GM12878 (cell line): ENCODE results near the gene ZFP62. TPM values are rescaled to one million over a fixed set of nuclear protein-coding genes. Genes with fewer than 3 reads are reported as not detected.

Source experiments
- ATAC-seq: fragments of 200-7000 bp; cut with Tn5 transposase; 3 replicates; pipeline ENCODE4 v1.9.1; 2020; ENCODE audit warnings: mild to moderate bottlenecking, moderate library complexity
- BruUV-seq: library from RNA; stranded (reverse); fragments of 400-500 nt; replicated peaks from 2 replicates; lab custom pipeline; 2021; lab: Mats Ljungman, UMichigan
- CTCF ChIA-PET: fragments of 300-600 bp; sonication (Branson Sonifier 250); formaldehyde crosslinking; extraction: SDS; loops from one replicate; lab custom pipeline; 2021; ENCODE audit warnings: inconsistent platforms; lab: Yijun Ruan, JAX
- POLR2A ChIA-PET: fragments of 350-600 bp; formaldehyde crosslinking; extraction: SDS; loops from one replicate; lab custom pipeline; 2021; ENCODE audit warnings: inconsistent platforms; lab: Charles Lee
- RAD21 ChIA-PET: fragments of 300-600 bp; sonication (Branson Sonifier 250); formaldehyde crosslinking; loops from one replicate; lab custom pipeline; 2023; ENCODE audit warnings: antibody characterized with exemption; ENCODE audit not compliant: unreplicated experiment; lab: Charles Lee
- SMC1A ChIA-PET: fragments of 300-600 bp; sonication (Branson Sonifier 250); formaldehyde crosslinking; loops from one replicate; lab custom pipeline; 2023; ENCODE audit not compliant: unreplicated experiment, uncharacterized antibody; lab: Charles Lee
- DNase-seq: peaks from one replicate; pipeline ENCODE4 v3.0.0-alpha.2; 2011; ENCODE audit warnings: low read depth, low spot score
- FAIRE-seq: peaks from 3 replicates; lab custom pipeline; 2011; peaks lifted over from hg19 to GRCh38; lab: Jason Lieb, UNC
- H2AFZ ChIP-seq: 2 replicates; pipeline ENCODE4 v1.6.0; 2011; ENCODE audit warnings: low read depth, low read length, control low read depth; ENCODE audit not compliant: control insufficient read depth
- H3K27ac ChIP-seq: 2 replicates; pipeline ENCODE4 v1.5.1; 2011; ENCODE audit warnings: control low read depth; ENCODE audit not compliant: control insufficient read depth, insufficient read depth
- H3K27me3 ChIP-seq, 2 experiments: replicated peaks in 1 of 2; 2 replicates each; pipeline versions ENCODE4 v1.6.0 to v1.6.1; 2011; ENCODE audit warnings: low read length in 1 of 2; ENCODE audit not compliant: control insufficient read depth in 2 of 2, insufficient read depth in 2 of 2
- H3K36me3 ChIP-seq, 2 experiments: 2 replicates each; pipeline ENCODE4 v1.5.1; 2011; ENCODE audit warnings: low read length in 1 of 2; ENCODE audit not compliant: control insufficient read depth in 2 of 2, insufficient read depth in 2 of 2
- H3K4me1 ChIP-seq: 2 replicates; pipeline ENCODE4 v1.6.1; 2011; ENCODE audit warnings: mild to moderate bottlenecking, low read length, moderate library complexity, mixed read lengths; ENCODE audit not compliant: control insufficient read depth, insufficient read depth
- H3K4me2 ChIP-seq: 2 replicates; pipeline ENCODE4 v1.6.0; 2011; ENCODE audit warnings: control low read depth; ENCODE audit not compliant: control insufficient read depth, insufficient read depth
- H3K4me3 ChIP-seq: fragments of 200-600 bp; sonication (generic); 2 replicates; pipeline ENCODE4 v1.5.1; 2016
- H3K79me2 ChIP-seq: 2 replicates; pipeline ENCODE4 v1.6.0; 2011; ENCODE audit warnings: low read length; ENCODE audit not compliant: control insufficient read depth, insufficient read depth
- H3K9ac ChIP-seq: 2 replicates; pipeline ENCODE4 v1.8.0; 2011; ENCODE audit warnings: low read length, control low read depth, mixed read lengths; ENCODE audit not compliant: control insufficient read depth, insufficient read depth
- H3K9me3 ChIP-seq: replicated peaks from 3 replicates; pipeline ENCODE4 v1.5.1; 2011; ENCODE audit warnings: mild to moderate bottlenecking, low read length; ENCODE audit not compliant: control insufficient read depth, insufficient read depth
- H4K20me1 ChIP-seq: 2 replicates; pipeline ENCODE4 v1.6.0; 2011; ENCODE audit not compliant: control insufficient read depth, insufficient read depth
- CBX5 ChIP-seq: sonication (generic); IDR thresholded peaks from 2 replicates; pipeline ENCODE4 v1.6.1; 2016; ENCODE audit warnings: low read depth, moderate library complexity, mild to moderate bottlenecking, inconsistent platforms
- DPF2 ChIP-seq: fragments of 450-650 bp; IDR thresholded peaks from 2 replicates; pipeline ENCODE4 v1.6.1; 2017; ENCODE audit warnings: mild to moderate bottlenecking
- ETV6 ChIP-seq, 2 experiments: fragments of 450-650 bp in 1 of 2; IDR thresholded peaks in 1 of 2; conservative IDR thresholded peaks in 1 of 2; 2 replicates each; pipeline ENCODE4 v1.6.1; 2014; ENCODE audit warnings: antibody characterized with exemption in 1 of 2, borderline replicate concordance in 1 of 2, low read depth in 1 of 2, mild to moderate bottlenecking in 1 of 2, moderate library complexity in 1 of 2
- PML ChIP-seq: IDR thresholded peaks from 2 replicates; pipeline ENCODE4 v1.6.1; 2012; ENCODE audit warnings: low read length, inconsistent platforms
- POU2F2 ChIP-seq: IDR thresholded peaks from 3 replicates; pipeline ENCODE4 v1.6.1; 2011; ENCODE audit warnings: low read depth, mild to moderate bottlenecking, low read length, borderline replicate concordance
- WGBS: methylation state at CpG from one replicate; pipeline ENCODE4 v1.1.6; 2016; ENCODE audit warnings: low lambda C conversion rate; ENCODE audit not compliant: insufficient replicate concordance, insufficient coverage; ENCODE audit errors: missing lambda C conversion rate; 5-methylcytosine and 5-hydroxymethylcytosine counted together
- in situ Hi-C: fragments of 300-500 bp; cut with MboI; formaldehyde crosslinking; loops from 9 replicates; pipeline ENCODE4 v1.14.3; 2018; ENCODE audit warnings: mixed read lengths
- intact Hi-C: fragments of 100-400 bp; cut with micrococcal nuclease; formaldehyde crosslinking; loops from one replicate; pipeline ENCODE4 v1.14.2; 2022; ENCODE audit not compliant: unreplicated experiment
- polyA plus RNA-seq, 11 experiments: library from polyadenylated mRNA; depleted of rRNA in 4 of 11; unstranded in 6 of 11; stranded (reverse) in 5 of 11; fragments of >200 nt; fragmentation: Nextera tagmentation in 4 of 11; fragmentation: Illumina TruSeq in 1 of 11; extraction: Ambion mirVana in 4 of 11; extraction: Trizol in 1 of 11; gene quantifications; 1 replicate in 1 of 11; 2 replicates in 10 of 11; pipeline versions ENCODE4 v1.2.1 to v1.2.3, GENCODE V29; 2011 to 2016; ENCODE audit warnings: inconsistent platforms in 2 of 11, missing spikeins in 2 of 11, low read depth in 1 of 11
- small RNA-seq: library from RNA; depleted of rRNA; stranded (forward); fragments of <200 nt; gene quantifications from one replicate; pipeline ENCODE3, GENCODE V24; 2014
- total RNA-seq, 4 experiments: library from RNA; depleted of rRNA in 3 of 4; stranded (reverse); fragments of >200 nt in 3 of 4; fragmentation: Illumina TruSeq in 1 of 4; extraction: Trizol in 1 of 4; gene quantifications; 2 replicates each; pipeline versions ENCODE4 v1.2.1 to v1.2.3, GENCODE V29; 2013 to 2021

Gene ZFP62
- total and polyA plus RNA-seq, 10 of the 15 experiments (the other 5 are each of a cell fraction or from before 2014, with no cell fraction given) = 9.2 to 39.7 (median 21.1) TPM

DNA sequence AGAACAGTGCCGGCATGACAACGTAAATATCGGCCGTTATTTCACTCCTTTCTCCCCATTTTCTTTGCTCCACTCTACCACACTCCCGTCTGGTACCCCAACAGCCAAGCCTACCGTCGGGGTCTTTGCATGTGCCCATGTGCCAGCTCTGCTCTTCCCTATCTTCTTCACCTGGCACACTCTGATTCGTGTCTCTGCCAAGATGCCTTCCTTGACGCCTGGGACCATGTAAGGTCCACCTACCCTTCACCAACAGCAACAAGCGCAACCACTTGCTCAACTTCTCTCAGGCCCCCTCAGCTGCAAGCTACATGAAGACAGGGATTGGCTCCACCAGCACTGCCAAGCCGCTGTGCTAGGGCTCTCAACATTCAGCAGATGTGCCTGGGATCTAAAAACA is 62.9 kb downstream of the ZFP62 start:
- no peak for FAIRE-seq
- in situ Hi-C loops = no loop called here
- Histone ChIP-seq H3K4me1 (peaks cover 27% of the 10 kb centered on the region), H3K27ac (no peak overlapping the region), H3K79me2 (peaks cover 89% of the 10 kb centered on the region), H3K9me3 (no peaks in the 10 kb centered on the region), H3K36me3 (peaks cover 5 to 27% of the 10 kb centered on the region in 2 experiments), H4K20me1 (peaks cover 46% of the 10 kb centered on the region), H3K27me3 (no peaks in the 10 kb centered on the region), H2AFZ (no peak overlapping the region), H3K4me2 (peak overlapping the region; percentile 47), H3K4me3 (peak overlapping the region; percentile 26; the same call in 1 of the 2 replicates), H3K9ac (no peak overlapping the region)
- intact Hi-C loops = no loop called here
- BruUV-seq = no TSS peak
- ChIA-PET POLR2A (no interaction called here), SMC1A (interaction anchor here (1.3 kb wide), 1 partner anchor 12 kb away, joined by 3 read pairs; no protein-coding TSS in a partner anchor), CTCF (interaction anchor here (1.7 kb wide), 1 partner anchor 19 kb away, joined by 6 read pairs; no protein-coding TSS in a partner anchor), RAD21 (no interaction called here)
- DNase-seq = no peak
- ATAC-seq = no peak
- 98% methylated on average over 10 of the region's 11 CpGs for WGBS
- TF ChIP-seq DPF2 (no peak), CBX5 (no peak), POU2F2 (no peak), PML (no peak), ETV6 (conservative IDR thresholded peaks at IDR 0.05 in 1 of 2, IDR thresholded peaks at IDR 0.05 in 1 of 2; ENCODE audit: borderline replicate concordance in 1 of 2, low read depth in 1 of 2) (no peak)

Small RNAs within 50 kb of the gene (small RNA-seq; reads per million reads assigned to genes)
- gene RF00019 = not detected

Other genes starting within 250 kb of the ZFP62 start
- not detected in 2 replicates for gene FLT4, start 211.7 kb downstream of the ZFP62 start, total RNA-seq (2014; rRNA removed)
- not detected in 2 replicates for gene FLT4, start 211.7 kb downstream of the ZFP62 start, total RNA-seq (2014; rRNA removed; fragmentation: Illumina TruSeq; extraction: Trizol)
- 0.27 TPM in 1 of 2 replicates, not detected in the other for gene FLT4, start 211.7 kb downstream of the ZFP62 start, total RNA-seq (2021)
- 0.06 and 0.18 TPM in 2 replicates for gene FLT4, start 211.7 kb downstream of the ZFP62 start, polyA plus RNA-seq (2011; rRNA removed)
- not detected in 2 replicates for gene FLT4, start 211.7 kb downstream of the ZFP62 start, polyA plus RNA-seq (2014; fragmentation: Illumina TruSeq; extraction: Trizol)
- gene FLT4, start 211.7 kb downstream of the ZFP62 start, polyA plus RNA-seq (2014; fragmentation: Nextera tagmentation; extraction: Ambion mirVana) = not detected
- gene FLT4, start 211.7 kb downstream of the ZFP62 start, polyA plus RNA-seq (2014; rRNA removed) = not detected in 2 replicates
- gene FLT4, start 211.7 kb downstream of the ZFP62 start, polyA plus RNA-seq (2016; fragmentation: Nextera tagmentation; extraction: Ambion mirVana) = not detected
- not detected in 2 replicates for gene OR2Y1, start 121.2 kb downstream of the ZFP62 start, total RNA-seq (2014; rRNA removed)
- gene OR2Y1, start 121.2 kb downstream of the ZFP62 start, total RNA-seq (2014; rRNA removed; fragmentation: Illumina TruSeq; extraction: Trizol) = not detected in 2 replicates
- not detected in 2 replicates for gene OR2Y1, start 121.2 kb downstream of the ZFP62 start, total RNA-seq (2021)
- not detected in 2 replicates for gene OR2Y1, start 121.2 kb downstream of the ZFP62 start, polyA plus RNA-seq (2011; rRNA removed)
- not detected in 2 replicates for gene OR2Y1, start 121.2 kb downstream of the ZFP62 start, polyA plus RNA-seq (2014; fragmentation: Illumina TruSeq; extraction: Trizol)
- gene OR2Y1, start 121.2 kb downstream of the ZFP62 start, polyA plus RNA-seq (2014; fragmentation: Nextera tagmentation; extraction: Ambion mirVana) = not detected
- gene OR2Y1, start 121.2 kb downstream of the ZFP62 start, polyA plus RNA-seq (2014; rRNA removed) = not detected in 2 replicates
- not detected for gene OR2Y1, start 121.2 kb downstream of the ZFP62 start, polyA plus RNA-seq (2016; fragmentation: Nextera tagmentation; extraction: Ambion mirVana)
- gene MGAT1, start 58.5 kb downstream of the ZFP62 start, total RNA-seq (2014; rRNA removed) = 44.6 and 50.7 TPM in 2 replicates
- 32.5 and 33.6 TPM in 2 replicates for gene MGAT1, start 58.5 kb downstream of the ZFP62 start, total RNA-seq (2014; rRNA removed; fragmentation: Illumina TruSeq; extraction: Trizol)
- 76.4 and 82.3 TPM in 2 replicates for gene MGAT1, start 58.5 kb downstream of the ZFP62 start, total RNA-seq (2021)
- 74.1 and 88.4 TPM in 2 replicates for gene MGAT1, start 58.5 kb downstream of the ZFP62 start, polyA plus RNA-seq (2011; rRNA removed)
- 32.3 and 38.1 TPM in 2 replicates for gene MGAT1, start 58.5 kb downstream of the ZFP62 start, polyA plus RNA-seq (2014; fragmentation: Illumina TruSeq; extraction: Trizol)
- gene MGAT1, start 58.5 kb downstream of the ZFP62 start, polyA plus RNA-seq (2014; fragmentation: Nextera tagmentation; extraction: Ambion mirVana) = 1 to 10 TPM; 3.1 to 7.7 TPM
- 74.7 and 90.4 TPM in 2 replicates for gene MGAT1, start 58.5 kb downstream of the ZFP62 start, polyA plus RNA-seq (2014; rRNA removed)
- gene MGAT1, start 58.5 kb downstream of the ZFP62 start, polyA plus RNA-seq (2016; fragmentation: Nextera tagmentation; extraction: Ambion mirVana) = 10 to 100 TPM; 75.2 to 85.9 TPM
- gene BTNL8, start 37.9 kb upstream of the ZFP62 start, total RNA-seq (2014; rRNA removed) = 0.33 and 0.56 TPM in 2 replicates
- gene BTNL8, start 37.9 kb upstream of the ZFP62 start, total RNA-seq (2014; rRNA removed; fragmentation: Illumina TruSeq; extraction: Trizol) = 0.13 and 0.14 TPM in 2 replicates
- gene BTNL8, start 37.9 kb upstream of the ZFP62 start, total RNA-seq (2021) = not detected in 2 replicates
- gene BTNL8, start 37.9 kb upstream of the ZFP62 start, polyA plus RNA-seq (2011; rRNA removed) = 3.4 and 4.1 TPM in 2 replicates
- gene BTNL8, start 37.9 kb upstream of the ZFP62 start, polyA plus RNA-seq (2014; fragmentation: Illumina TruSeq; extraction: Trizol) = 0.19 and 0.43 TPM in 2 replicates
- under 1 TPM; 0.31 to 0.39 TPM for gene BTNL8, start 37.9 kb upstream of the ZFP62 start, polyA plus RNA-seq (2014; fragmentation: Nextera tagmentation; extraction: Ambion mirVana)
- 0.06 and 0.22 TPM in 2 replicates for gene BTNL8, start 37.9 kb upstream of the ZFP62 start, polyA plus RNA-seq (2014; rRNA removed)
- gene BTNL8, start 37.9 kb upstream of the ZFP62 start, polyA plus RNA-seq (2016; fragmentation: Nextera tagmentation; extraction: Ambion mirVana) = under 1 TPM in 1 of 2 experiments, not detected in 1; 0.15 TPM
- gene BTNL3, start 127.6 kb upstream of the ZFP62 start, total RNA-seq (2014; rRNA removed) = not detected in 2 replicates
- not detected in 2 replicates for gene BTNL3, start 127.6 kb upstream of the ZFP62 start, total RNA-seq (2014; rRNA removed; fragmentation: Illumina TruSeq; extraction: Trizol)
- not detected in 2 replicates for gene BTNL3, start 127.6 kb upstream of the ZFP62 start, total RNA-seq (2021)
- 0.39 and 0.43 TPM in 2 replicates for gene BTNL3, start 127.6 kb upstream of the ZFP62 start, polyA plus RNA-seq (2011; rRNA removed)
- not detected in 2 replicates for gene BTNL3, start 127.6 kb upstream of the ZFP62 start, polyA plus RNA-seq (2014; fragmentation: Illumina TruSeq; extraction: Trizol)
- gene BTNL3, start 127.6 kb upstream of the ZFP62 start, polyA plus RNA-seq (2014; fragmentation: Nextera tagmentation; extraction: Ambion mirVana) = not detected
- not detected in 2 replicates for gene BTNL3, start 127.6 kb upstream of the ZFP62 start, polyA plus RNA-seq (2014; rRNA removed)
- gene BTNL3, start 127.6 kb upstream of the ZFP62 start, polyA plus RNA-seq (2016; fragmentation: Nextera tagmentation; extraction: Ambion mirVana) = not detected
- gene BTNL9, start 179.0 kb upstream of the ZFP62 start, total RNA-seq (2014; rRNA removed) = 0.06 and 0.16 TPM in 2 replicates
- gene BTNL9, start 179.0 kb upstream of the ZFP62 start, total RNA-seq (2014; rRNA removed; fragmentation: Illumina TruSeq; extraction: Trizol) = not detected in 2 replicates
- 0.05 and 0.08 TPM in 2 replicates for gene BTNL9, start 179.0 kb upstream of the ZFP62 start, total RNA-seq (2021)
- 12.3 and 16.5 TPM in 2 replicates for gene BTNL9, start 179.0 kb upstream of the ZFP62 start, polyA plus RNA-seq (2011; rRNA removed)
- gene BTNL9, start 179.0 kb upstream of the ZFP62 start, polyA plus RNA-seq (2014; fragmentation: Illumina TruSeq; extraction: Trizol) = 0.24 TPM in 1 of 2 replicates, not detected in the other
- gene BTNL9, start 179.0 kb upstream of the ZFP62 start, polyA plus RNA-seq (2014; fragmentation: Nextera tagmentation; extraction: Ambion mirVana) = not detected
- 0.01 and 0.38 TPM in 2 replicates for gene BTNL9, start 179.0 kb upstream of the ZFP62 start, polyA plus RNA-seq (2014; rRNA removed)
- gene BTNL9, start 179.0 kb upstream of the ZFP62 start, polyA plus RNA-seq (2016; fragmentation: Nextera tagmentation; extraction: Ambion mirVana) = not detected